DOHH2 (cell line): ENCODE measurements around the gene ABTB2.

ENCODE experiments used
- EZH2phosphoT487 ChIP-seq: fragments of 200-600 bp; sonication (generic); IDR thresholded peaks from 2 replicates; pipeline ENCODE4 v1.6.1; 2017; ENCODE audit warnings: borderline replicate concordance, mild to moderate bottlenecking, antibody characterized with exemption, low read length, moderate library complexity, mixed read lengths
- TF ChIP-seq, protein P1 (sequence below): fragments of 200-600 bp; sonication (generic); IDR thresholded peaks from one replicate; pipeline ENCODE4 v1.5.1; 2014; ENCODE audit warnings: antibody characterized with exemption, mild to moderate bottlenecking, low read depth, low read length; ENCODE audit not compliant: poor library complexity, severe bottlenecking

DNA sequence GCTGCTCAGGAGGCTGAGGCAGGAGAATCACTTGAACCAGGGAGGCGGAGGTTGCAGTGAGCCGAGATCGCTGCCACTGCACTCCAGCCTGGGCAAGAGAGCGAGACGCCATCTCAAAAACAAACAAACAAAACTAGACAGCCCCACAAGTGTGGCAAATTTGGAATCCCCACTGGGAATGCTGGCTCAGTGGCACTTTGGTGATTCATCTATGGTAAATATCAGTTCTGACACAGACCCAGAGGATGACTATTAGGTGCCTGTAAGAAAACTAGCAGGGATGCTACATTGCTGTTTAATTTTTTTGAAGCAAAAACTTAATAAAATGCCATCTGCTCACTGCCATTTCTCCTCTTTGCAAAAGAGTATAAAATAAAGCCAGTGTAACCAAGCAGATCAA is 144.4 kb downstream of the ABTB2 start:
- TF ChIP-seq, protein P1, sequence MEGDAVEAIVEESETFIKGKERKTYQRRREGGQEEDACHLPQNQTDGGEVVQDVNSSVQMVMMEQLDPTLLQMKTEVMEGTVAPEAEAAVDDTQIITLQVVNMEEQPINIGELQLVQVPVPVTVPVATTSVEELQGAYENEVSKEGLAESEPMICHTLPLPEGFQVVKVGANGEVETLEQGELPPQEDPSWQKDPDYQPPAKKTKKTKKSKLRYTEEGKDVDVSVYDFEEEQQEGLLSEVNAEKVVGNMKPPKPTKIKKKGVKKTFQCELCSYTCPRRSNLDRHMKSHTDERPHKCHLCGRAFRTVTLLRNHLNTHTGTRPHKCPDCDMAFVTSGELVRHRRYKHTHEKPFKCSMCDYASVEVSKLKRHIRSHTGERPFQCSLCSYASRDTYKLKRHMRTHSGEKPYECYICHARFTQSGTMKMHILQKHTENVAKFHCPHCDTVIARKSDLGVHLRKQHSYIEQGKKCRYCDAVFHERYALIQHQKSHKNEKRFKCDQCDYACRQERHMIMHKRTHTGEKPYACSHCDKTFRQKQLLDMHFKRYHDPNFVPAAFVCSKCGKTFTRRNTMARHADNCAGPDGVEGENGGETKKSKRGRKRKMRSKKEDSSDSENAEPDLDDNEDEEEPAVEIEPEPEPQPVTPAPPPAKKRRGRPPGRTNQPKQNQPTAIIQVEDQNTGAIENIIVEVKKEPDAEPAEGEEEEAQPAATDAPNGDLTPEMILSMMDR: no peak
- TF ChIP-seq EZH2phosphoT487: no peak
